Measurements from ENCODE around the gene ERBB3. TPM values are rescaled to one million over a fixed set of nuclear protein-coding genes. Genes with fewer than 3 reads are reported as not detected.

The ERBB3 gene
- total RNA-seq, 4 donors from 2014 or later, result 17.3 to 41.1 (median 22.3) TPM

GRCh38 chr12:56080556-56081138 lies 682 bp downstream of the ERBB3 start:
- peaks cover 0 to 22% (median 6%) of the 10 kb centered on the region in 3 donors for H3K4me1 ChIP-seq
- peak overlapping the region in 1 of 2 donors; percentile 58 for H3K4me3 ChIP-seq
- H3K27ac ChIP-seq, result peak overlapping the region in 3 of 4 donors; percentile 45 to 77 (median 76)
- WGBS, 2 donors (ENCODE audit: low coverage in 1 of 2), result no CpG with 5 or more reads among the region's 20 CpGs
- H3K9me3 ChIP-seq, result no peaks in the 10 kb centered on the region
- H3K36me3 ChIP-seq, result no peaks in the 10 kb centered on the region
- H3K27me3 ChIP-seq, result peaks cover 22% of the 10 kb centered on the region
- ATAC-seq, result no peak
- TF ChIP-seq CTCF (IDR thresholded peaks at IDR 0.05) (no peak), POLR2A (IDR thresholded peaks at IDR 0.05) (no peak), EP300 (IDR thresholded peaks at IDR 0.05) (no peak), POLR2AphosphoS5 (IDR thresholded peaks at IDR 0.05) (no peak)

- no peak for ATAC-seq
- peak overlapping the region in 1 of 2 donors; percentile 58 for H3K4me3 ChIP-seq
- peak overlapping the region in 3 of 4 donors; percentile 5 to 77 (median 76) for H3K27ac ChIP-seq
- H3K27me3 ChIP-seq, result peaks cover 22% of the 10 kb centered on the region
- peaks cover 0 to 22% (median 6%) of the 10 kb centered on the region in 3 donors for H3K4me1 ChIP-seq
- WGBS, 2 donors (ENCODE audit: low coverage in 1 of 2), result 51% methylated on average over 3 of the region's 6 CpGs; no CpG with 5 or more reads in 1 of the 2 donors
- H3K9me3 ChIP-seq, result no peaks in the 10 kb centered on the region
- no peaks in the 10 kb centered on the region for H3K36me3 ChIP-seq
- TF ChIP-seq EP300 (IDR thresholded peaks at IDR 0.05) (no peak), CTCF (IDR thresholded peaks at IDR 0.05) (no peak), POLR2AphosphoS5 (IDR thresholded peaks at IDR 0.05) (no peak), POLR2A (IDR thresholded peaks at IDR 0.05) (no peak)
Measured at GRCh38 chr12:56081393-56082347, 1.7 kb downstream of the ERBB3 start.

DNA sequence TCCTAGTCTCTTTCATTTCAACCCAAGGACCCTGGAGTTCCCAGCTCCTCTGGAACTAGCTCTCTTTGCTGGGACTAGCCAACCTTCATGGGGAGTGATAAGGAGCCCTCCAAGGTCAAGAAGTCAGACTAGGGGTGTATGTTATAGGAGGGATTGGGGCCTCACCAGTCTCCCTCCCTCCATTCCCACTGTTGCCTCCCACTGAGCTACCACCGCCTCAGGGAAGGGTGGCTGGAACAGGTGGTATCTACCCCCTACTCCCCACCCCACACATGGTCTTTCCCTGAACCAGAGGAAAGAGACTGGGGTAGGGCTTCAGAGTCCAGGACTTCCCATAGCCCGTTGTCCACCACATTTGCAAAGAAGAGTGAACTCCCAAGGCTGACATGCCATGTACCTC lies 2.4 kb downstream of the ERBB3 start:
- ATAC-seq, result no peak
- Histone ChIP-seq H3K36me3 (no peaks in the 10 kb centered on the region), H3K9me3 (no peaks in the 10 kb centered on the region), H3K27ac (peak overlapping the region in 3 of 4 donors; percentile 5 to 52 (median 31)), H3K4me1 (peaks cover 0 to 22% (median 6%) of the 10 kb centered on the region in 3 donors), H3K4me3 (peak overlapping the region in 1 of 2 donors; percentile 58), H3K27me3 (peaks cover 22% of the 10 kb centered on the region)
- WGBS, 2 donors (ENCODE audit: low coverage in 1 of 2), result 50% methylated on average over 1 of the region's 2 CpGs; no CpG with 5 or more reads in 1 of the 2 donors
- TF ChIP-seq POLR2AphosphoS5 (IDR thresholded peaks at IDR 0.05) (no peak), POLR2A (IDR thresholded peaks at IDR 0.05) (no peak), EP300 (IDR thresholded peaks at IDR 0.05) (no peak), CTCF (IDR thresholded peaks at IDR 0.05) (no peak)

DNA sequence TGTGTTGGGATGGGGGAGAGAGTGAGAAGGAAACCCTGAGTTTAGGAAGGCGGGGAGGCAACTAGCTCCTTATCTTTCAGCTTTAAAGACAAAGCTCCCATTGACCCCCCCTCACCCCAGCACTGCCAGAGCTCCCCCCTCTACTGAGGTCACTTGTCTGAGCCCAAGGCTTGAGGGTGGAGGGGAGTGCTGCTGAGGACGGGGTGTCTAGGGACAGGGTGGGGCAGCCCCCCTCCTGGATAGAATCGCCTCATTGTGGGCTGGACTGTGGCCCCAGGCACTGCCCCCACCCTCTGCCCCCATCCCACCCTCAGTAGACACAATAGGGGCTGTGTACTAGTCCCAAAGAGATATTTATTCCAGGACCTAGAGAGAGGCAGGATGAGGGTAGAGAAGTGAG lies 3.0 kb downstream of the ERBB3 start:
- 20 to 64% methylated on average over 1 of the region's 3 CpGs for WGBS, 2 donors (ENCODE audit: low coverage in 1 of 2)
- TF ChIP-seq POLR2AphosphoS5 (IDR thresholded peaks at IDR 0.05) (no peak), EP300 (IDR thresholded peaks at IDR 0.05) (no peak), CTCF (IDR thresholded peaks at IDR 0.05) (no peak), POLR2A (IDR thresholded peaks at IDR 0.05) (no peak)
- no peak for ATAC-seq
- Histone ChIP-seq H3K27ac (peak overlapping the region in 1 of 4 donors; percentile 52), H3K4me1 (peaks cover 0 to 22% (median 6%) of the 10 kb centered on the region in 3 donors), H3K36me3 (no peaks in the 10 kb centered on the region), H3K27me3 (peaks cover 22% of the 10 kb centered on the region), H3K9me3 (no peaks in the 10 kb centered on the region), H3K4me3 (no peak overlapping the region)
